Measurements from ENCODE around the gene SLC22A1.
"Not testable (repeated sequence)": the region's sequence is repeated elsewhere in the genome, so short reads cannot be mapped to it uniquely, and the experiment has no call there.

DNA sequence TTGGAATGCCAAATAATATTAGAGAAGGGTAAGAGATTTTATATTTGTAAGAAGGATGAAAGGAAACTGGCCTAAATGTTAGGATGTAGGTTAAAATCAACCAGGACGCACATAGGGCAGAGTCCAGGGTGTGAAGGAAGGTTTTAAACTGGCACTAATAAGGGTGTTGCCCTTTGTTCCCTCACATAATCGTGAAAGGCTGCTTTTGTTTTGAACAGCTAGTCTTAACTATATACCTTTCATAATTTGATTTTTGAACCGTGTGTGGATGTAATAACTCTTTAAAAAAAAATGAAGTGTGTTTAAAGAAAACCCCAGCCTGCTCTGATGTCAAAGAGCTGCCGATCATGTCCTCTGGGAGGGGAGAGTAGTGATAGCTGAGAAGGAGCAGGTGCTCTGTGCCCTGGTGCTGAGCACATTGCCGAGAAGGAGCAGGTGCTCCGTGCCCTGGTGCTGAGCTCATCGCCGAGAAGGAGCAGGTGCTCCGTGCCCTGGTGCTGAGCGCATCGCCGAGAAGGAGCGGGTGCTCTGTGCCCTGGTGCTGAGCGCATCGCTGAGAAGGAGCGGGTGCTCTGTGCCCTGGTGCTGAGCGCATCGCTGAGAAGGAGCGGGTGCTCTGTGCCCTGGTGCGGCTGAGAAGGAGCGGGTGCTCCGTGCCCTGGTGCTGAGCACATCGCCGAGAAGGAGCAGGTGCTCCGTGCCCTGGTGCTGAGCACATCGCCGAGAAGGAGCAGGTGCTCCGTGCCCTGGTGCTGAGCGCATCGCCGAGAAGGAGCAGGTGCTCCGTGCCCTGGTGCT lies 31.0 kb upstream of the SLC22A1 start:
- TF ChIP-seq, protein P1, sequence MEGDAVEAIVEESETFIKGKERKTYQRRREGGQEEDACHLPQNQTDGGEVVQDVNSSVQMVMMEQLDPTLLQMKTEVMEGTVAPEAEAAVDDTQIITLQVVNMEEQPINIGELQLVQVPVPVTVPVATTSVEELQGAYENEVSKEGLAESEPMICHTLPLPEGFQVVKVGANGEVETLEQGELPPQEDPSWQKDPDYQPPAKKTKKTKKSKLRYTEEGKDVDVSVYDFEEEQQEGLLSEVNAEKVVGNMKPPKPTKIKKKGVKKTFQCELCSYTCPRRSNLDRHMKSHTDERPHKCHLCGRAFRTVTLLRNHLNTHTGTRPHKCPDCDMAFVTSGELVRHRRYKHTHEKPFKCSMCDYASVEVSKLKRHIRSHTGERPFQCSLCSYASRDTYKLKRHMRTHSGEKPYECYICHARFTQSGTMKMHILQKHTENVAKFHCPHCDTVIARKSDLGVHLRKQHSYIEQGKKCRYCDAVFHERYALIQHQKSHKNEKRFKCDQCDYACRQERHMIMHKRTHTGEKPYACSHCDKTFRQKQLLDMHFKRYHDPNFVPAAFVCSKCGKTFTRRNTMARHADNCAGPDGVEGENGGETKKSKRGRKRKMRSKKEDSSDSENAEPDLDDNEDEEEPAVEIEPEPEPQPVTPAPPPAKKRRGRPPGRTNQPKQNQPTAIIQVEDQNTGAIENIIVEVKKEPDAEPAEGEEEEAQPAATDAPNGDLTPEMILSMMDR (IDR thresholded peaks at IDR 0.05; ENCODE audit: low read depth, low read length): not testable (repeated sequence)
- TF ChIP-seq, protein P2, sequence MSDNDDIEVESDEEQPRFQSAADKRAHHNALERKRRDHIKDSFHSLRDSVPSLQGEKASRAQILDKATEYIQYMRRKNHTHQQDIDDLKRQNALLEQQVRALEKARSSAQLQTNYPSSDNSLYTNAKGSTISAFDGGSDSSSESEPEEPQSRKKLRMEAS (IDR thresholded peaks at IDR 0.05; ENCODE audit: low read depth, low read length): not testable (repeated sequence)
- not testable (repeated sequence) for TF ChIP-seq POLR2A (IDR thresholded peaks at IDR 0.05; ENCODE audit: extremely low read depth, insufficient read length); MYC (IDR thresholded peaks at IDR 0.05; ENCODE audit: low read depth, low read length)
